Glomerular visceral epithelial cell (primary cell): Measurements from ENCODE around the gene DYNLT2B.
A peak's percentile ranks its signal among the peaks of the same experiment; 100 is the strongest.
"Not testable (repeated sequence)": the region's sequence is repeated elsewhere in the genome, so short reads cannot be mapped to it uniquely, and the experiment has no call there.

Experiments
- DNase-seq: peaks from one replicate; pipeline ENCODE4 v3.0.0-alpha.2; 2016; ENCODE audit errors: extremely low spot score

DYNLT2B gene

DNA sequence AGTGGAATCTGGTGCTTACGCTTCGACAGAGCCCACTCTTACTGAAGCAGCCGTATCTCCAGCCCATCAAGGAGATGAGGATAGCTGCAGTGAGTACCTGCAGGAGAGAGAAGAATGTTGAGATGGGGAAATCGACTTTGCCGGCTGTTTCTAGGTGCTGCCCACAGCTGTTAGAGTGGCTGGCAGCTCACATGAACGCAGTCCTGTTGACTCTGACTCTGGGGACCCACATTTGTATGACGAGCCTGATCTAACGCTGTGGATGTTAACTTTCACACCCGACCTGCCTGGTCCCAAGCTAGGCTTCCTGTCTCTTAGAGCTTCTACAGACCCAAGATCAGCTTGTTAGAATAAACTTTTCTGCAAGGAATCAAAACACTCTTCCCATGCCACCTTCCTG, 8.9 kb upstream of the DYNLT2B start:
- no peak for DNase-seq

DNA sequence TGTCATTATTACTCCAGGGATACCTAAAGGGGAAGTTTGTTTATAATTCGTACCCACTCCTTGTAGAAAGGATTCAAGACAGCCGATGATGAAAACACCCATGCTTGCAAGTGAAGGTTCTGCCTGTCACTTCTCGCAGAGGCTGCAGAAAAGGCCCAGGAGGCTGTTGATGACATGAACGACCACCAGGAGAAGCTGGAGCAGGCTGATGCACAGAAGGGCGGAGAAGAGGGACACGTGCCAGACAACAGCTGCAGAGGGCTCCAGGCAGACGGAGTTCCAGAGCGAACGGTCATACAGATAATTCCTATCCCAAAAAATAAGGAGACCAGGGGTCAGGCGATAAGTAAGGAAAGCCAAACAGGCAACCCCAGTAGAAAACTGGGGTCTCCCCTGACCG, 5.7 kb upstream of the DYNLT2B start:
- no peak for DNase-seq

DNA sequence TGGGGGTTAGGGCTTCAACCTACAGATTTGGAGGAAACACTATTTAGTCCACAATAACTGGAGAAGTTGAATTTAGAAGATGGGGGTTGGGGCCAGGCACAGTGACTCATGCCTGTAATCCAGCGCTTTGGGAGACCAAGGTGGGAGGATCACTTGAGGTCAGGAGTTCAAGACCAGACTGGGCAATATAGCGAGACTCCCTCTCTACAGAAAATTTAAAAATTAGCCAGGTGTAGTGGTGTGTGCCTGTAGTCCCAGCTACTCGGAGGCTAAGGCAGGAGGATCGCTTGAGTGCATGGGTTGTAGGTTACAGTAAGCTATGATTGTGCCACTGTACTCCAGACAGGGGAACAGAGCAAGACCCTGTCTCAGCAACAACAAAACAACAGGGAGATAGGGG, 5.0 kb upstream of the DYNLT2B start:
- DNase-seq = no peak

GRCh38 chr3:196321162-196321561, 3.1 kb upstream of the DYNLT2B start:
- no peak for DNase-seq

DNA sequence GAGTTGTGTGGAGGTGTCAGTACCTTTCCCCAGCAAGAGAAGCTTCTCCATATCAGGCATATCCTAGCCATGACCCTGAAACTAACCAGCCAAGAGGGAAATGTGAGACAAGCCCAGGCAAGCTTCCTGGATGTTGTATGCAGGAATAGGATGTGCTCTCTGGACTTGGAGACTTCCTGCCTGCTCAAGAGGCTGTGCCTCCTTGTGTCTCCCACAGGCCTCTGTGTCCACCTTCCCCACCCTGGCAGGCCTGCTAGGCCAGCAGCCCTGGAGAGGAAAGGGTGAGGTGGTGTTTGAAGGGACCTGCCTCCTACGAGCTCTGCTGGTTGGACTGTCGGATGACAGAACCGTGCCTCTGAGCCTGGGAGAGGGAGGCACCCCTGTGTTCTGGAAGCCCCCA, 2.1 kb upstream of the DYNLT2B start:
- no peak for DNase-seq

GRCh38 chr3:196316799-196317686, 997 bp downstream of the DYNLT2B start:
- not testable (repeated sequence) for DNase-seq

- DNase-seq = no peak
Observed at GRCh38 chr3:196315821-196316220, 2.2 kb downstream of the DYNLT2B start.

GRCh38 chr3:196314597-196314996, 3.4 kb downstream of the DYNLT2B start:
- DNase-seq = no peak

GRCh38 chr3:196314086-196314485, 4.0 kb downstream of the DYNLT2B start:
- DNase-seq = not testable (repeated sequence)

DNA sequence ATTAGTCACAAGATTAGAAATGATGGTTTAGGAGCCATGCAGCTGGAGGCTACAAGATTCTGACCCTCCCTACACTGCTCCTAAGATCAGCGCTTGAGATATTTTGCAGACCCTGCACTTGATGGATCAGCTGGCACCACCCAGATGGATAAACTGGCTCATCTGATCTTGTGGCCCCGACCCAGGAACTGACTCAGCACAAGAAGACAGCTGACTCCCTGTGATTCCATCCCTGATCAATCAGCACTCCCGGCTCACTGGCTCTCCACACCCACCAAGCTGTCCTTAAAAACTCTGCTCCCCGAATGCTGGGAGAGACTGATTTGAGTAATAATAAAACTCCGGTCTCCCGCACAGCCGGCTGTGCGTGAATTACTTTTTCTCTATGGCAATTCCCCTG, 15.1 kb downstream of the DYNLT2B start:
- not testable (repeated sequence) for DNase-seq

DNA sequence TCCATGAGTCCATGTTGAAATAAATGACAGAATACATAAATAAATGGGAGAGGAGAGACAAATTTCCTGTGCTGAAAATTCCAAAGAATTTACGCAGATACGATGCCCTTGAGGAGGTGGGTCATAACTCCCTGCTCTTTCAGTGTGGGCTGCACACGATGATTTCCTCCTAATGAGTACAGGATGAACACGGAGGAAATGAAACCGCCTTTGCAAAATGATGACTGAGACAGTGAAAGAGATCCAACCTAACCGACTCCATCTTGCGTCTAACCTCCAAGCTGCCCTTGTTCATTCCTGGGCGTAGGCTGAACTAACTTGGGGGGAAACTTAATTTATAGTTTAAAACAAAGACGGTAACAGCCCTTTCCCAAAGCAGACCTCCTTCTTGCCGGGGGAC, 15.5 kb downstream of the DYNLT2B start:
- DNase-seq = not testable (repeated sequence)

DNA sequence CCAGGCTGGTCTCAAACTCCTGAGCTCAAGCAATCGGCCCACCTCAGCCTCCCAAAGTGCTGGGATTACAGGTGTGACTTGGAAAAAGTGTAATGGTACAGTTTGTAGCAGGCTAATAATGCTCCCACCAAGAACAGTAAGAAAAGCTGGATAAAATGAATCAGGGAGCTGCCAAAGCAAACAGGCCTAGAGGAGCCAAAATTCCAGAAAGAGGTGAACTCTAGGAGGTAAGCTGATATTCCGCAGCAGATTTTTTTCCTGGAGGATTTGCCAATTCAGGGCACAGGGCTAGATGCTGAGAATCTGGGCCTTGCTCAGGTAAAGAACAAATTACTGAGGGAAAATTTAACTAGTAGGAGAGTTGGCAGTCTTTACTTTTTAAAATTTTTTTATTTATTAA, 19.5 kb downstream of the DYNLT2B start:
- DNase-seq = no peak

DNA sequence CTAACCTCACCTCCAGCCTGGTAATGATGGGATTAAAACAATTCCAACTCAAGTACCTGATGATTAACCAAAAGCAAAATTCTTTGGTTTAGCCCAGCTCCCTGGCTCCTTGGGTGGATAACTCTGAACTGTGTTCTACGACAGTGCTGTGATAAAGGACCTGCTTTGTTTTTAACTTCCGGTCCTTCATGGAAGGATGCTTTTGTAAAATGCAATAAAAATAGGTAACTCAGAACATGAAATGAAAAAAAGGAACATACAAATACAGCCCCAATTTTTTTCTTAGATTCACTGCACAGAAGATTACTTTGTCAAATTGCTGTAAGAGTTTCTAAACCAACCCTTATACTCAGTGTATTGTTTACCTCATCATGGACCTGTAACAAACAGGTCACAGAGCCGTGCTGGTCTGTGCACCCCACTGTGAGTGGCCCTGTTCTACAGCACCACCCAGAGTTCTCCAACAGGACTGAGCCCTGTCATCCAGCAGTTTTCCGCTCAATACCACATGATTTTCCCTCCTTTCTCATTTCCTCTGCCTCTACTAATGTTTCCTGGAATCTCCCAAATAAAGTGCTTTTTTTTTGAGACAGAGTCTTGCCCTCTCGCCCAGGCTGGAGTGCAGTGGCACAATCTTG, 25.6 kb downstream of the DYNLT2B start:
- DNase-seq = no peak

- DNase-seq = no peak
Observed at GRCh38 chr3:196288141-196288460, 29.9 kb downstream of the DYNLT2B start.

- DNase-seq = peak; percentile 92
Observed at GRCh38 chr3:196287440-196288140, 30.4 kb downstream of the DYNLT2B start, which contains the start of gene PCYT1A. Gene PCYT1A, minus strand, starts transcription at chr3:196287726. Its CDS starts 17,195 bp downstream, at chr3:196270531.

DNA sequence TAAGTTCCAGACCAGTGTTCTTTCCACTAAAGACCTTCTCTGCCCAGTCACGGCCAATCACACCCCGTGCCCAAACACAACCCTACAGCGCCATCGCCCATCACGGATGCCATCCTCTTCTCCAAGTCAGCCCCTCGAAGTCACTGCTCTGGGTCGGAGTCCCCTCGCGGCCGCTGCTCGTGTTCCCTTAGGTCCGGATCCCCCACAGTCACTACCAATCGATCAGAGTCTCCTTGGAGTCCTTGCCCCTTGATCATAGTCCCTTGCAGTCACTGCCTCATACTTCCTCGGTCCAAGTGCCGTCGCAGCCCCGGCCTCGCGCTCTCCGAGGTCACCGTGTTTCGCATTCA, 31.0 kb downstream of the DYNLT2B start:
- DNase-seq = peak; percentile 17

DNA sequence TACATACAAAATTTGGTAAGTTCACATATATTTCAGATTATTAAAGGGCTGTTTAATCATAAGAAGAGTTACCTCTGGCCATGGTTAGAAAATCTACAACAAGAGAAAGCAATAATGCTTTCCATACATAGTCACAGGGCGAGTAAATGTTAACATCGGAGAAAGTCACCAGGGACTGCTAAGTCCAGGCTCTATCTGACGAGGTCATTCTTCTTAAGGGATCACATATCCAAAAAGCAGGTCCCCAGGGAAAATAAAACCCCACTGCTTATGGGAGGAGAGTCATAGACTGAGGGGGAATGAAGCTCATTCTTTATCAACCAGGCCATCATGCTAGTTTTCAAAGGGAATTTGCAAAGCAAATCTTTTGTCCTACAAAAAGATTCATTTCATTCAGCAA, 33.6 kb downstream of the DYNLT2B start:
- DNase-seq = no peak

GRCh38 chr3:196281962-196282361, 36.1 kb downstream of the DYNLT2B start:
- no peak for DNase-seq

GRCh38 chr3:196280689-196281440, 37.2 kb downstream of the DYNLT2B start:
- no peak for DNase-seq

DNA sequence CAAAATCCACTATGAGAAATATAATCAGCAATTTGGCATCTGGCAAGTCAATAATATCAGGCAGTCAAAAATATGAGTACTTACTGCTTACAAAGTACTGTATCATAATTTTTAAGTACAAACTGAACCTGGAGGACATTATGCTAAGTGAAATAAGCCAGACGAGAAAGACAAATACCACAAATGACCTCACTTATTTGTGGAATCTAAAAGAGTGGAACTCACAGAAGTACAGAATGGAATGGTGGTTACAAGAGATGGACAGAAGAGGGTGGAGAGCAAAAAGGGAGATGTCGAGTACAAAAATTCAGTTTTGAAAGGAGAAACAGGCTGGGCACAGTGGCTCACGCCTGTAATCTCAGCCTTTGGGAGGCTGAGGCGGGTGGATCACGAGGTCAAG, 42.9 kb downstream of the DYNLT2B start:
- no peak for DNase-seq

DNA sequence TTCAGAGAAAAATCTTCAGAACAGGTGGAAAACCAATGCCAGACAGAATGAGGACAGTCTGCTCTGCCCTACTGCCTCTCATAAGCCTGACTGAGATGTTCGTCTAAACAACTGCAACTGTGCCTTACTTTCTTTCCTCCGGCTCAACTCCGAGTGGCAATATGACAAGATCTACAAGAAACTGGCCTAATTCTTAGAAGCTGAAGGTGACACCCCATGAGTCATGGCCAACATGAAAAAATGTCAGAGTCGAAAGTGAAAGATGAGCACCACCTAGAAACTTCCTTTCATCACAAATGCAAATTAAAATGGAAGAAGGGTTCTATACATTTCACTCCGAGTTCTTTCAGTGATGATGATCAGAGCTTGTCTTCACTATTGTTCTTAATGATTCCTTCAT, 43.5 kb downstream of the DYNLT2B start:
- no peak for DNase-seq

- DNase-seq = no peak
Observed at GRCh38 chr3:196273655-196274054, 44.4 kb downstream of the DYNLT2B start.
